Muscle of back (tissue), 11 donors: ENCODE data around the gene B4GALT5. TPM values are rescaled to one million over a fixed set of nuclear protein-coding genes. Genes with fewer than 3 reads are reported as not detected.
A peak's percentile ranks its signal among the peaks of the same experiment; 100 is the strongest.
"Not testable (repeated sequence)": the region's sequence is repeated elsewhere in the genome, so short reads cannot be mapped to it uniquely, and the experiment has no call there.

Experiments
- DNase-seq, 3 donors: peaks; one replicate each; pipeline versions ENCODE4 v3.0.0 to v3.0.0-alpha.2; 2013
- polyA plus RNA-seq, 10 donors: library from polyadenylated mRNA; unstranded; fragments of 120-200 nt; gene quantifications; one replicate each; pipeline ENCODE4 v1.2.1, GENCODE V29; 2013; ENCODE audit not compliant: insufficient read length in 10 of 10

B4GALT5 gene
- polyA plus RNA-seq, 10 donors = 31.7 to 40.5 (median 34.7) TPM

GRCh38 chr20:49631061-49631716, 82.5 kb downstream of the B4GALT5 start:
- DNase-seq = peak in 1 of 3 donors; percentile 63

- no peak for DNase-seq
These were observed 83.2 kb downstream of the B4GALT5 start for GRCh38 chr20:49630396-49630951.

GRCh38 chr20:49629606-49630005, 84.1 kb downstream of the B4GALT5 start:
- DNase-seq = no peak

- not testable (repeated sequence) for DNase-seq
These were observed 85.4 kb downstream of the B4GALT5 start for GRCh38 chr20:49628280-49628679.

- DNase-seq = no peak
These were observed 86.3 kb downstream of the B4GALT5 start for GRCh38 chr20:49627329-49627761.

GRCh38 chr20:49624988-49625387, 88.7 kb downstream of the B4GALT5 start:
- DNase-seq = not testable (repeated sequence)

- no peak for DNase-seq
These were observed 89.4 kb downstream of the B4GALT5 start for GRCh38 chr20:49624317-49624716.

- no peak for DNase-seq
These were observed 91.4 kb downstream of the B4GALT5 start for GRCh38 chr20:49622243-49622642.

- no peak for DNase-seq
These were observed 93.1 kb downstream of the B4GALT5 start for GRCh38 chr20:49620364-49621240.

- no peak for DNase-seq
These were observed 94.3 kb downstream of the B4GALT5 start for GRCh38 chr20:49619113-49620048.

- DNase-seq = no peak
These were observed 95.4 kb downstream of the B4GALT5 start for GRCh38 chr20:49618289-49618688.

GRCh38 chr20:49617394-49617793, 96.3 kb downstream of the B4GALT5 start:
- not testable (repeated sequence) for DNase-seq

- DNase-seq = no peak
These were observed 97.3 kb downstream of the B4GALT5 start for GRCh38 chr20:49616154-49617007.

- DNase-seq = no peak
These were observed 98.1 kb downstream of the B4GALT5 start for GRCh38 chr20:49615401-49616153.

GRCh38 chr20:49615051-49615400, 98.7 kb downstream of the B4GALT5 start:
- DNase-seq = not testable (repeated sequence)

GRCh38 chr20:49614338-49615050, 99.2 kb downstream of the B4GALT5 start:
- no peak for DNase-seq

GRCh38 chr20:49612127-49612738, 101.4 kb downstream of the B4GALT5 start:
- no peak for DNase-seq

GRCh38 chr20:49611539-49612126, 102.0 kb downstream of the B4GALT5 start:
- DNase-seq = not testable (repeated sequence)
